HepG2 (cell line): ENCODE measurements around the gene GNB3. TPM values are rescaled to one million over a fixed set of nuclear protein-coding genes. Genes with fewer than 3 reads are reported as not detected.

Experiments used
- FOXP4 ChIP-seq: sonication (generic); formaldehyde crosslinking; IDR thresholded peaks from 2 replicates; pipeline ENCODE4 v1.4.0; 2020; ENCODE audit warnings: missing genetic modification reagents
- HDAC1 ChIP-seq: sonication (generic); formaldehyde crosslinking; IDR thresholded peaks from 2 replicates; pipeline ENCODE4 v1.5.1; 2020; ENCODE audit warnings: mild to moderate bottlenecking, missing genetic modification reagents
- KMT2B ChIP-seq: IDR thresholded peaks from 2 replicates; pipeline ENCODE4 v1.6.1; 2016; ENCODE audit warnings: missing genetic modification reagents, missing compliant biosample characterization
- MIER3 ChIP-seq: IDR thresholded peaks from 2 replicates; pipeline ENCODE4 v1.6.1; 2016; ENCODE audit warnings: missing compliant biosample characterization, borderline replicate concordance
- NFIB ChIP-seq: sonication (generic); formaldehyde crosslinking; IDR thresholded peaks from 2 replicates; pipeline ENCODE4 v1.9.0; 2021; ENCODE audit warnings: missing genetic modification reagents, mild to moderate bottlenecking, borderline replicate concordance
- PBX2 ChIP-seq: IDR thresholded peaks from 2 replicates; pipeline ENCODE4 v1.6.1; 2016; ENCODE audit warnings: control low read depth
- RXRA ChIP-seq: sonication (generic); formaldehyde crosslinking; IDR thresholded peaks from 2 replicates; pipeline ENCODE4 v1.5.1; 2020; ENCODE audit warnings: missing genetic modification reagents
- SIX1 ChIP-seq: sonication (generic); formaldehyde crosslinking; IDR thresholded peaks from 2 replicates; pipeline ENCODE4 v1.4.0; 2020; ENCODE audit warnings: missing genetic modification reagents, borderline replicate concordance
- TFE3 ChIP-seq: IDR thresholded peaks from 2 replicates; pipeline ENCODE4 v1.6.1; 2016
- YY1 ChIP-seq: IDR thresholded peaks from 2 replicates; pipeline ENCODE4 v1.6.1; 2011; ENCODE audit warnings: low read length, low read depth, moderate library complexity, mild to moderate bottlenecking; ENCODE audit not compliant: insufficient read depth, insufficient replicate concordance
- ZBTB3 ChIP-seq: sonication (generic); formaldehyde crosslinking; IDR thresholded peaks from 2 replicates; pipeline ENCODE4 v1.4.0; 2020; ENCODE audit warnings: low read depth, mild to moderate bottlenecking, moderate library complexity, missing genetic modification reagents, borderline replicate concordance
- ZNF441 ChIP-seq: sonication (generic); formaldehyde crosslinking; IDR thresholded peaks from 2 replicates; pipeline ENCODE4 v1.7.0; 2021; ENCODE audit warnings: missing genetic modification reagents, borderline replicate concordance
- ZNF460 ChIP-seq: sonication (generic); formaldehyde crosslinking; IDR thresholded peaks from 2 replicates; pipeline ENCODE4 v1.5.1; 2020; ENCODE audit warnings: missing genetic modification reagents, mild to moderate bottlenecking, borderline replicate concordance
- ZNF530 ChIP-seq: sonication (generic); formaldehyde crosslinking; IDR thresholded peaks from 2 replicates; pipeline ENCODE4 v1.5.0; 2020; ENCODE audit warnings: low read depth, mild to moderate bottlenecking, missing genetic modification reagents
- ZNF543 ChIP-seq: sonication (generic); formaldehyde crosslinking; IDR thresholded peaks from 2 replicates; pipeline ENCODE4 v1.4.0; 2020; ENCODE audit warnings: mild to moderate bottlenecking, missing genetic modification reagents
- ZNF556 ChIP-seq: sonication (generic); formaldehyde crosslinking; IDR thresholded peaks from 2 replicates; pipeline ENCODE4 v1.4.0; 2020; ENCODE audit warnings: mild to moderate bottlenecking, missing genetic modification reagents, borderline replicate concordance
- polyA plus RNA-seq, 8 experiments: library from polyadenylated mRNA; depleted of rRNA in 3 of 8; stranded (reverse) in 7 of 8; unstranded in 1 of 8; fragments of >200 nt; fragmentation: Illumina TruSeq in 4 of 8; extraction: Trizol in 4 of 8; gene quantifications; 2 replicates each; pipeline versions ENCODE4 v1.2.1 to v1.2.3, GENCODE V29; 2011 to 2016; ENCODE audit warnings: low read depth in 4 of 8, missing spikeins in 1 of 8, mixed read lengths in 1 of 8; ENCODE audit not compliant: insufficient read depth in 1 of 8
- total RNA-seq, 5 experiments: library from RNA; depleted of rRNA; stranded (reverse); fragments of >200 nt; fragmentation: Illumina TruSeq; extraction: Trizol; gene quantifications; 2 replicates each; pipeline ENCODE4 v1.2.3, GENCODE V29; 2016; ENCODE audit warnings: low read depth in 1 of 5
- TF ChIP-seq, protein P1 (sequence below): sonication (generic); formaldehyde crosslinking; IDR thresholded peaks from 2 replicates; pipeline ENCODE4 v1.4.0; 2020; ENCODE audit warnings: mild to moderate bottlenecking, missing genetic modification reagents
- TF ChIP-seq, protein P2 (sequence below): sonication (generic); formaldehyde crosslinking; IDR thresholded peaks from 2 replicates; pipeline ENCODE4 v1.4.0; 2020; ENCODE audit warnings: missing genetic modification reagents, mild to moderate bottlenecking, borderline replicate concordance
- TF ChIP-seq, protein P3 (sequence below): sonication (generic); formaldehyde crosslinking; IDR thresholded peaks from 2 replicates; pipeline ENCODE4 v1.4.0; 2020; ENCODE audit warnings: mild to moderate bottlenecking, low read depth, missing genetic modification reagents

GNB3 gene
- total and polyA plus RNA-seq, 2 of the 13 experiments (the other 11 are each of a cell fraction or from before 2014, with no cell fraction given), result 1.3 to 3.6 TPM

GRCh38 chr12:6825398-6826124 lies 15.2 kb upstream of the GNB3 start (continued):
- TF ChIP-seq FOXP4 (CRISPR knock-in tag), result no peak
- no peak for TF ChIP-seq ZNF556 (CRISPR knock-in tag)
- TF ChIP-seq RXRA (CRISPR knock-in tag), result no peak
- no peak for TF ChIP-seq SIX1
- TF ChIP-seq TFE3, result no peak
- TF ChIP-seq KMT2B, result no peak
- no peak for TF ChIP-seq YY1
- TF ChIP-seq ZNF543 (CRISPR knock-in tag), result no peak
- no peak for TF ChIP-seq ZBTB3
- no peak for TF ChIP-seq ZNF530 (CRISPR knock-in tag)
- TF ChIP-seq, protein P1, sequence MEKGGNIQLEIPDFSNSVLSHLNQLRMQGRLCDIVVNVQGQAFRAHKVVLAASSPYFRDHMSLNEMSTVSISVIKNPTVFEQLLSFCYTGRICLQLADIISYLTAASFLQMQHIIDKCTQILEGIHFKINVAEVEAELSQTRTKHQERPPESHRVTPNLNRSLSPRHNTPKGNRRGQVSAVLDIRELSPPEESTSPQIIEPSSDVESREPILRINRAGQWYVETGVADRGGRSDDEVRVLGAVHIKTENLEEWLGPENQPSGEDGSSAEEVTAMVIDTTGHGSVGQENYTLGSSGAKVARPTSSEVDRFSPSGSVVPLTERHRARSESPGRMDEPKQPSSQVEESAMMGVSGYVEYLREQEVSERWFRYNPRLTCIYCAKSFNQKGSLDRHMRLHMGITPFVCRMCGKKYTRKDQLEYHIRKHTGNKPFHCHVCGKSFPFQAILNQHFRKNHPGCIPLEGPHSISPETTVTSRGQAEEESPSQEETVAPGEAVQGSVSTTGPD (CRISPR knock-in tag), result no peak
- TF ChIP-seq, protein P2, sequence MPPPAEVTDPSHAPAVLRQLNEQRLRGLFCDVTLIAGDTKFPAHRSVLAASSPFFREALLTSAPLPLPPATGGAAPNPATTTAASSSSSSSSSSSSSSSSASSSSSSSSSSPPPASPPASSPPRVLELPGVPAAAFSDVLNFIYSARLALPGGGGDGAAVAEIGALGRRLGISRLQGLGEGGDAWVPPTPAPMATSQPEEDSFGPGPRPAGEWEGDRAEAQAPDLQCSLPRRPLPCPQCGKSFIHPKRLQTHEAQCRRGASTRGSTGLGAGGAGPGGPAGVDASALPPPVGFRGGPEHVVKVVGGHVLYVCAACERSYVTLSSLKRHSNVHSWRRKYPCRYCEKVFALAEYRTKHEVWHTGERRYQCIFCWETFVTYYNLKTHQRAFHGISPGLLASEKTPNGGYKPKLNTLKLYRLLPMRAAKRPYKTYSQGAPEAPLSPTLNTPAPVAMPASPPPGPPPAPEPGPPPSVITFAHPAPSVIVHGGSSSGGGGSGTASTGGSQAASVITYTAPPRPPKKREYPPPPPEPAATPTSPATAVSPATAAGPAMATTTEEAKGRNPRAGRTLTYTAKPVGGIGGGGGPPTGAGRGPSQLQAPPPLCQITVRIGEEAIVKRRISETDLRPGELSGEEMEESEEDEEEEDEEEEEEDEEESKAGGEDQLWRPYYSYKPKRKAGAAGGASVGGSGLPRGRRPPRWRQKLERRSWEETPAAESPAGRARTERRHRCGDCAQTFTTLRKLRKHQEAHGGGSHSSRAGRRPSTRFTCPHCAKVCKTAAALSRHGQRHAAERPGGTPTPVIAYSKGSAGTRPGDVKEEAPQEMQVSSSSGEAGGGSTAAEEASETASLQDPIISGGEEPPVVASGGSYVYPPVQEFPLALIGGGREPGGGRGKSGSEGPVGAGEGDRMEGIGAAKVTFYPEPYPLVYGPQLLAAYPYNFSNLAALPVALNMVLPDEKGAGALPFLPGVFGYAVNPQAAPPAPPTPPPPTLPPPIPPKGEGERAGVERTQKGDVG (CRISPR knock-in tag), result peak; percentile 63; the same call in 1 of the 2 replicates
- TF ChIP-seq, protein P3, sequence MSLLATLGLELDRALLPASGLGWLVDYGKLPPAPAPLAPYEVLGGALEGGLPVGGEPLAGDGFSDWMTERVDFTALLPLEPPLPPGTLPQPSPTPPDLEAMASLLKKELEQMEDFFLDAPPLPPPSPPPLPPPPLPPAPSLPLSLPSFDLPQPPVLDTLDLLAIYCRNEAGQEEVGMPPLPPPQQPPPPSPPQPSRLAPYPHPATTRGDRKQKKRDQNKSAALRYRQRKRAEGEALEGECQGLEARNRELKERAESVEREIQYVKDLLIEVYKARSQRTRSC (CRISPR knock-in tag), result no peak
- no peak for TF ChIP-seq NFIB (CRISPR knock-in tag)
- no peak for TF ChIP-seq ZNF460 (CRISPR knock-in tag)
- TF ChIP-seq MIER3 (CRISPR knock-in tag), result no peak; the same call in 1 of the 2 replicates
- no peak for TF ChIP-seq PBX2
- TF ChIP-seq ZNF441 (CRISPR knock-in tag), result no peak
- no peak for TF ChIP-seq HDAC1 (CRISPR knock-in tag)
